Left hindlimb (tissue), 1 donor: Measurements from ENCODE around the gene PAX6.
"Not testable (repeated sequence)": the region's sequence is repeated elsewhere in the genome, so short reads cannot be mapped to it uniquely, and the experiment has no call there.

Experiments
- DNase-seq: peaks from one replicate; pipeline ENCODE4 v3.0.0-alpha.2; 2018

The PAX6 gene

GRCh38 chr11:31763296-31763695 is 47.8 kb downstream of the PAX6 start:
- no peak for DNase-seq

DNA sequence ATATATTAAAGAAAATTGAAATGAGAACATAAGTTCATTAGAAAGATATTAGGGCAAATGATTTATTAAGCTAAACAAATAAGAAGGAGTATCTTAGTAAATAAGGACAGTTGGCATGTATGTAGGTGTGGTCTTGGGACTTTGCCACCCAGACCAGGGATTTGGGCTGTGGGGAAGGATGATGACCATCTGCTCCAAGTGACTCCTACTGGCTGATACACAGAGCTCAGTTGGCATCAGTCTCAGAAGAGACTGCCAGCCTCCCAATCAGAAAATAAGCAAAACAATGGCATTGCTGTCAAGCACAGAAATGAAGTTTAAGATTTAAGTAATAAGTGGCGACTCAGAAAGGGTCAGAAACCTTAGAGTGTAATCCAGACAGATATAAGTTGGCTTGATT is 49.5 kb downstream of the PAX6 start:
- DNase-seq = no peak

- no peak for DNase-seq
Measured at GRCh38 chr11:31757260-31757835, 53.8 kb downstream of the PAX6 start.

GRCh38 chr11:31747581-31747980 is 63.5 kb downstream of the PAX6 start:
- DNase-seq = no peak

- not testable (repeated sequence) for DNase-seq
Measured at GRCh38 chr11:31740731-31741368, 70.3 kb downstream of the PAX6 start.

DNA sequence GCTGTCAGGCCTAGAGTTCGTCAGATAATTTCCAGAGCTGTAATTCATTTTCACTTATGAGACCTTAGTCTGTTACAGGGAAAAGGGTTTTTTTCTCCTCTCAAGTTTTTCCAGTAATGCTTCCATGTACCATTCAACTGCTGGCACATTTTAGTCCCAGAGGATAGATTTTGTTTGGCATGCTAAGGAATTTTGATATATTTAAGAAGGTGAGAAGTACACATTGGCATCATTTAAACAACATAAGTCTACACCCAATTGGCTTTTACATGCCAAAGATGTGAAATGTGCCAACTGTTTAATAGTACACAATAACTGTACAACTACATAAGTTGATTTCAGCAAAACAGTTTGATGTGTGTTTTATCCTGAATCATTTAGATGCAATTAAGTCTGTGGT is 71.0 kb downstream of the PAX6 start:
- DNase-seq = no peak
